MCF 10A (cell line): Measurements from ENCODE around the gene SUDS3. TPM values are rescaled to one million over a fixed set of nuclear protein-coding genes. Genes with fewer than 3 reads are reported as not detected.
"Not testable (repeated sequence)": the region's sequence is repeated elsewhere in the genome, so short reads cannot be mapped to it uniquely, and the experiment has no call there.

Experiments
- BruUV-seq: library from RNA; stranded (reverse); fragments of 400-500 nt; replicated peaks from 2 replicates; lab custom pipeline; 2021; lab: Mats Ljungman, UMichigan
- CTCF ChIA-PET: fragments of 300-600 bp; sonication (Branson Sonifier 250); formaldehyde crosslinking; extraction: SDS; loops from one replicate; lab custom pipeline; 2021; ENCODE audit warnings: antibody characterized with exemption, inconsistent platforms; lab: Yijun Ruan, JAX
- POLR2A ChIA-PET: fragments of 300-600, 350-650 bp; sonication (Branson Sonifier 250); formaldehyde crosslinking; extraction: SDS; loops from one replicate; lab custom pipeline; 2020; ENCODE audit warnings: antibody characterized with exemption, inconsistent platforms; lab: Yijun Ruan, JAX
- DNase-seq: peaks from one replicate; pipeline ENCODE4 v3.0.0-alpha.2; 2018; ENCODE audit not compliant: unreplicated experiment
- H3K27ac Mint-ChIP-seq: one replicate; pipeline ENCODE4 v1.8.0; 2022; ENCODE audit warnings: mild to moderate bottlenecking, low read depth, mixed read lengths; ENCODE audit not compliant: unreplicated experiment
- H3K27me3 Mint-ChIP-seq: one replicate; pipeline ENCODE4 v1.8.0; 2022; ENCODE audit warnings: mixed read lengths; ENCODE audit not compliant: insufficient read depth, unreplicated experiment
- H3K36me3 Mint-ChIP-seq: one replicate; pipeline ENCODE4 v1.8.0; 2022; ENCODE audit warnings: mild to moderate bottlenecking, moderate library complexity, mixed read lengths; ENCODE audit not compliant: insufficient read depth, unreplicated experiment
- H3K4me1 Mint-ChIP-seq: one replicate; pipeline ENCODE4 v1.8.0; 2022; ENCODE audit warnings: mixed read lengths; ENCODE audit not compliant: insufficient read depth, unreplicated experiment
- H3K4me3 Mint-ChIP-seq: one replicate; pipeline ENCODE4 v1.8.0; 2022; ENCODE audit warnings: mild to moderate bottlenecking, moderate library complexity, mixed read lengths; ENCODE audit not compliant: unreplicated experiment
- H3K9me3 Mint-ChIP-seq: one replicate; pipeline ENCODE4 v1.8.0; 2022; ENCODE audit warnings: mixed read lengths; ENCODE audit not compliant: unreplicated experiment
- CTCF ChIP-seq: fragments of 200-600 bp; IDR thresholded peaks from one replicate; pipeline ENCODE4 v1.8.0; 2022; ENCODE audit warnings: antibody characterized with exemption, mild to moderate bottlenecking; ENCODE audit not compliant: unreplicated experiment
- intact Hi-C: fragments of 100-400 bp; cut with micrococcal nuclease; formaldehyde crosslinking; loops from 2 replicates; pipeline ENCODE4 v1.14.1; 2022
- total RNA-seq: library from RNA; stranded (reverse); gene quantifications from 2 replicates; pipeline ENCODE4 v1.2.3, GENCODE V29; 2022

Gene SUDS3
- total RNA-seq, 1 experiment from 2014 or later = 19.6 TPM

- peak; percentile 79 for TF ChIP-seq CTCF
- H3K4me3 Mint-ChIP-seq = no peak overlapping the region
- peak; percentile 73 for DNase-seq
- CTCF ChIA-PET = interaction anchor here (0.5 to 6.0 kb wide), 30 partner anchors 8 to 1371 kb away, joined by 3 to 72 read pairs (median 4); partner anchors contain the start of gene SUDS3
- no peaks in the 10 kb centered on the region for H3K4me1 Mint-ChIP-seq
- intact Hi-C loops = loop anchor here (1.0 to 10.0 kb wide), 4 partner anchors 217 to 1260 kb away; partner anchors contain the start of gene PRKAB1
- BruUV-seq = no TSS peak
- POLR2A ChIA-PET = no interaction called here
- no peaks in the 10 kb centered on the region for H3K27me3 Mint-ChIP-seq
- no peak overlapping the region for H3K27ac Mint-ChIP-seq
- H3K9me3 Mint-ChIP-seq = no peaks in the 10 kb centered on the region
- H3K36me3 Mint-ChIP-seq = peaks cover 75% of the 10 kb centered on the region
These were observed 28.6 kb downstream of the SUDS3 start for GRCh38 chr12:118404876-118405521.

GRCh38 chr12:118408241-118408640 is 31.9 kb downstream of the SUDS3 start:
- H3K27ac Mint-ChIP-seq, H3K9me3 Mint-ChIP-seq, DNase-seq, H3K27me3 Mint-ChIP-seq, POLR2A ChIA-PET, H3K4me1 Mint-ChIP-seq, H3K4me3 Mint-ChIP-seq, BruUV-seq: not testable (repeated sequence)
- intact Hi-C loops = loop anchor here (10.0 kb wide), 1 partner anchor 1257 kb away; the partner anchor contains the start of gene PRKAB1
- H3K36me3 Mint-ChIP-seq = peaks cover 72% of the 10 kb centered on the region
- CTCF ChIA-PET = interaction anchor here (0.6 to 6.0 kb wide), 5 partner anchors 13 to 1286 kb away, joined by 3 to 72 read pairs (median 4); no protein-coding TSS in a partner anchor

GRCh38 chr12:118409834-118410233 is 33.5 kb downstream of the SUDS3 start:
- no peak for TF ChIP-seq CTCF
- ChIA-PET CTCF (interaction anchor here (0.7 to 1.9 kb wide), 4 partner anchors 30 to 1656 kb away, joined by 3 to 7 read pairs (median 4); no protein-coding TSS in a partner anchor), POLR2A (no interaction called here)
- Mint-ChIP-seq H3K4me3 (no peak overlapping the region), H3K4me1 (no peaks in the 10 kb centered on the region), H3K36me3 (peaks cover 75% of the 10 kb centered on the region), H3K27ac (no peak overlapping the region), H3K27me3 (no peaks in the 10 kb centered on the region), H3K9me3 (no peaks in the 10 kb centered on the region)
- intact Hi-C loops = loop anchor here (10.0 kb wide), 1 partner anchor 1255 kb away; the partner anchor contains the start of gene PRKAB1
- BruUV-seq = no TSS peak
- DNase-seq = no peak

GRCh38 chr12:118417942-118418341 is 41.6 kb downstream of the SUDS3 start:
- intact Hi-C loops = no loop called here
- no peak for DNase-seq
- TF ChIP-seq CTCF = no peak
- Mint-ChIP-seq H3K9me3 (no peaks in the 10 kb centered on the region), H3K4me3 (no peak overlapping the region), H3K36me3 (peaks cover 38% of the 10 kb centered on the region), H3K27me3 (no peaks in the 10 kb centered on the region), H3K4me1 (peaks cover 15% of the 10 kb centered on the region), H3K27ac (peak overlapping the region; percentile 49)
- CTCF ChIA-PET = interaction anchor here (1.1 to 1.9 kb wide), 2 partner anchors 14 to 995 kb away, joined by 3 to 6 read pairs; no protein-coding TSS in a partner anchor
- BruUV-seq = TSS peak; percentile 77
- POLR2A ChIA-PET = no interaction called here
